HG03575 (cell line): Measurements from ENCODE around the gene EOGT.

Experiments used
- ATAC-seq: cut with Tn5 transposase; IDR thresholded peaks from one replicate; pipeline ENCODE4 v1.9.1; 2021; ENCODE audit not compliant: unreplicated experiment, insufficient number of reproducible peaks, low FRiP score; ENCODE audit errors: extremely low read depth

Gene EOGT

DNA sequence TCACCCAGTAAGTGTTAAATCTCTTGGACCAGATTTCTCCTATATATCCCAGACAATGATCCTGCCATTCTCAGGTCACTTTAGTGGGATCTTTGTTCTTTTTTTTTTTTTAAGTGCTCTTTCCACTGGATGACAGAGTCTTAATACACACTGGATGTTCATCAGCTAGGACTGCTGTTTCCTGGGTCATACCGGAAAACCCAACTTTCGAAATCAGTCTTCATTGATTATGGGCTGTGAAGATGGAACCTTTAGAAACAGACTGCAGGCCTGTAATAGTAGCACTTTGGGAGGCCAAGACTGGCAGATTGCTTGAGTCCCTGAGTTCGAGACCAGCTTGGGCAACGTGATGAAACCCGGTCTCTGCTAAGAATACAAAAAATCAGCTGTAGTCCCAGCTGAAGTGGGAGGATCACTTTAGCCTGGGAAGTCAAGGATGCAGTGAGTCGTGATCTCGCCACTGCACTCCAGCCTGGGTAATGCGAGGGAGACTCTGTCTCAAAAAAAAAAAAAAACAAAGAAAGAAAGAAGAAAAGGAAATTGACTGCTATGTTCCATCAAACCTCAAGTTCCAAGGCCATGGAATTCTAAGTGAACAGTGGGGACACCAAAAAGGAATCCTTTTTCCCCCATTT is 2.3 kb downstream of the EOGT start:
- ATAC-seq, result no peak

GRCh38 chr3:69009559-69010410 is 3.7 kb downstream of the EOGT start:
- no peak for ATAC-seq

DNA sequence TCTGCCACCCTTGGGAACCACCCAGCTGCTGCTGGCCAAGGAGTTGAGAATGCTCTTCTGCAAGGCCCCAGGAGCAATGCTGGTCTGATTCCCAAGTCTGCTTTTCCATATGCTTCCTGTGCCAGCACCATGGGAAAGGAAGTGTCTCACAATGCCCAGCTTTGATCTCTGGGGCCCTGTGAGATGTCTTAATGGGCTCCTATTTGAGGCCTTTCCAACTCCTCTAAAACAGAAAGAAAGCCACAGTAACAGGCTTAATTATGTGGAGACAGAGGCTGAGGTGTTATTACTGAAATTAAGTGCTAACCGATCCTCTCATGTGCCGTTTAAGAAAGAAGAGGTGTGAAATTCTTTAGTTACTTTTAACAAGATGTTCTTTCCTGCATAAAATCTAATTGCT is 4.5 kb downstream of the EOGT start:
- ATAC-seq, result no peak

DNA sequence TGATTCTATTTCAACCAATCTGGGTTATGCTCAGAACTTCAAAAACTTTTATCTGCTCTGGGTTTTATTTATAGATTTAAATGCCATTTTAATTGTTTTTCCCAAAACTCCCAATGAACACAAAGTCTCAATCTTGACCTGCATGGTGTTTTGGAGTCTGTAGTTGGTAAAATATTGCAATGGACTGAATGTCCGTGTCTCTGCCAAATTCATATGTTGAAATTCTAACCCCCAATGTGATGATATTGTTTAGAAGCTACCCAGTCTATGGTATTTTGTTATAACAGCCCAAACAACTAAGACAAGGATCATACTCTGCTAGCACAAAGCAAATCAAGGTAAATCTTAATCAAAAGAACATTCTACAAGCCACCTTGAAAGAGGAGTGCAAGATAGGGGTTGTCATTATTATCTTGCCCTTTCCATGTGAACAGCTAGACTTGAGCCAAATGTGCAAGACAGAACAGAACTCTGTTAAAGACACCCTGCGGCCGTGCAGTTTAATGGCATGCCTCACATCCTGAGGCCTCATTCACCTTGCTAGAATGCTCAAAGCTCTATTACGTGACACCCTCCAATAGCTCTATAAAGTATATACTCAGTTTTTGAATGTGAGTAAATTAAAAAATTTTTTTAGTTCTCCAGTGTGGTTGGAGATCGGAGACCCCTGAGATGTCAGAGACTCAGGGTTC is 7.5 kb downstream of the EOGT start:
- ATAC-seq, result no peak

DNA sequence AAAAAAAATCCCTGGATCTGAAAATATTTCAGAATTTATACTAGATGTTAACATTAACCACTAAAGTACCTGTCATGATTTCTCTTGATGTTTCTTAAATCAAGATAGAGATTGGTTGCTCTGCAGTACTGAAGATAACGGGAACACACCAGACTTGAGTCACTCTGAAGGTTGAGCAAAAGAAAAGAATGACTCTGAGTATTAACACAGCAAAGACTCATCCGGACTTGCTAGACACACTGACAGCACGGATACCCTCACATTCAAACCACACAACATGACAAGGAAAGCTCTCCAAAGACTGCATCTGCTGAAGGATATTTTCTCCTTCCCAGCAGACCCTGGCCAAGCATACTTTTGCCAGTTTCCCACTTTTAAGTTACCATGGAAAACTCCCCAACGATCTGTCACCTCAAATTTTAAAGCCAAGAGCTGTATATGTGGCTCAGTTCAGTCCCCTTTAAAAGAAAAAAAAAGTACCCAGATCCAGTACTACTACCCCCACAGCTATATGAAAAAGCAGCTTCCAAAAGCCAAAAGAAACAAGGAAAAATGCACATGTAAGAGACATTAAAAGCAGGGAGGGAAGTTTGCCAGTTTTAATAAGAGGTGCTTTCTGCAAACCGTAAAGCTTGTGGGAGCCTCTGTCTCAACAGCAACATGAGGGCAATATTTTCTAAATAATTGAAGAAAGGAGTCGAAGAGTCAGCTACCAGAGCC is 8.3 kb downstream of the EOGT start:
- ATAC-seq, result no peak

DNA sequence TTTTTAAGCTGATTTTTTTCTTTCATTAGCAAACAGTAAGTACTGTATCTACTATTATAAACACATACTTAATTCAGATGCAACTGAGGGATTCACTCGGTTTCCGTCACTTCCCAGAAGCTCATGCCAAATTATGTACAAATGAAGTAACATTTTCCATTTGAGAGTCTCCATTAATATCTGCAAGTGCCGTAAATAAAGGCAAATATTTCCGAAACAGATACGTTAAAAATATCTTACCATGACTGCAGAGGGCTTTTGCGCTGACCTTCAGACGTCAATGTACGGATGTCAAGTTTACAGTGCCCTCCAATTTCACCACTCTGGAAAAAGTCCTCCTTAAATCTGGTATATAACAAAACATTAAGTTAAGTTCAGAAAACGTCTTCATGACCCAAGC is 9.3 kb downstream of the EOGT start:
- no peak for ATAC-seq

DNA sequence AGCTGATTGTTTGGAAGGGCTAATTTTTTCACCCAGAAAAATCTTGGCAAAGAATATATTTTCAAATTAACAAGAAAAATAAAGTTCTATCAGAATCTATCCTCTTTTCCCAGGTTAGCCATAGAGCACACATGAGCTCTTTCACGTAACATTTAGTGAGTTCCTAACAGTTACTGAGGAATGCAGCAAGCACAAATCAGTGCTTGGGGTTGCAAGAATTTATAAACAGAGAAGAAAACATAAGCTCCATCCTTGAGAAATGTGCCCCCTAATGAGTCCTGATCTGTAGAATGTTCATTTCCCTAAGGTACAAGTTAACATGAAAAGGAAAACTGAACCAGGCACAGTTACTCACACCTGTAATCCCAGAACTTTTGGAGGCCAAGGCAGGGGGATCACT is 13.9 kb downstream of the EOGT start:
- no peak for ATAC-seq

- no peak for ATAC-seq
These were observed 14.3 kb downstream of the EOGT start for GRCh38 chr3:68999158-68999557.

- ATAC-seq, result no peak
These were observed 15.6 kb downstream of the EOGT start for GRCh38 chr3:68997887-68998286.

DNA sequence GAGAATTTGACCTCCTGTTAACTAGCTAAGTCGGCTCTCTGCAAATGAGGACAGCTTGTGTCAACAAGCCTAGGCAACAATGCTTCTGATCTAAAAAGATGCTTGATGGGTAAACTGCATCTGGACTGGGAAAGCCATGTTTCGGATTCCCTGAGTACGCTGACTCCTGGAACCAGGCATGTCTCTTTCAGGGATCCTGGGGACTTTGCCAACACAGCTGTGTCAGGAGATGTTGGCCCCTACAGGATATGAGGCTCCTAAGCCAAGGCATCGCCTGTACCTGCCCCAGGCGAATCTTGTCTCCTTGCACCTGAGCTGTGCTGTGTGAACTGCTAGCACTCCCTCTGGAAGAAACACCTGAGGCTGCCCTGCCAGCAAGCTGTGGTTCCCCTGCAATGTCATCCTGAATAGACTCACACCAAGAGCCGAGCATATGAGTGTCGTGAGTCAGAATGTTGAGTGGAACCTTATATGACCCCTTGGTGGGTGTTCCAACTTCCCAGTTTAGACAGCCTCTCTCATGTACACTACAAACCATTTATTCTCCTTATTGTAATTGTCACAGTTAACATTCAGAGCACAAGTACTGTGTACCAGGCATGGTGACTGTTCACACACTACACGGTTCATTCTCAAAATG is 17.0 kb downstream of the EOGT start:
- ATAC-seq, result no peak

GRCh38 chr3:68988740-68989139 is 24.7 kb downstream of the EOGT start:
- no peak for ATAC-seq

DNA sequence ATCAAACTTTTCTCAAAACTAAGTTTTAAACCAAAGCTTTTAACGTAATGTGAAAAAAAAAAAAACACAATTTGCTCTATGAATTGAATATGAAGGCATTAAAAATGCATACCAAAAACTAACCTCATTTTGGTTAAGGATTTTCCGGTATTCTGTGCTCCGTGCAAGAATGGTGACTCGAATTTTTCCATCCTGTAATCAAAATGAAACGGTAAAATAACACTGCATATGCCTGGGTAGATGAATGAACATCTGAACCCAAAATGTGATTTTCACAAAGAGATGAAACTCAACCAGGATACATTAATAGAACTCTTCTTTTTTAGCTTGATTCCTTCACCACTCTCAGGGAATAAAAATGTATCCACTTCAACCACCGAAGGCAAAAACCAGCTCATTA is 26.2 kb downstream of the EOGT start:
- ATAC-seq, result no peak

DNA sequence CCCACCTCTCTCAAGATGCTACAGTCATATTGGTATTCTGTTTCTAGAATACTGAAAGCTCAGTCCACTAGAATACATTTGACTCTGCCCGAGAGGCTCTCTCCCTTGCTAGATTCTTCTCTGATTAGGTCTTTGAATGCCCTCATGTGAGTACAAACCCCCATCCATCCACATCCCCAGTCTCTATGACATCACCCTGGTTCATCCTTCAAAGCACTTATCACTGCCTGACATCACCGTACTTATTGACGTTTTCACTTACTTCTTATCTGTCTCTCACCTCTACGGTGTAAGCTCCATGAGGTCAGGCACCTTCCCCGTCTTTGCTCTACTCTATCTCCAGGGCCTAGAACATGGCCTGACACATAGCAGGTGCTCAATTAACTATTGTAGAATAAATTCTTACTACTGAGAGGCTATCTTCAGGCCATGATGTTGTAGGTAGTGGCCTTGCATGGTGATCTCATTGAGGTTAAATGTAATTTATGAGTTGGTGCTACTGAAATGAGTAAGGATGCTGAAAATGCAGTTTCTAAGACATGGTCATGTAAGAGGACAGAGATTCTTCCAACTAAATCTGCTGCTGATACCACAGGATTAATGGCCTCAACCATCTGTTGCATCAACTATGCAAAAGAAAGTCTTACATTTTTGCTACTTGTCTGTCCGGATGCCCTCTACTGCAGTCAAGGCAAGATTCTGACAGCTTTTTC is 26.8 kb downstream of the EOGT start:
- no peak for ATAC-seq

DNA sequence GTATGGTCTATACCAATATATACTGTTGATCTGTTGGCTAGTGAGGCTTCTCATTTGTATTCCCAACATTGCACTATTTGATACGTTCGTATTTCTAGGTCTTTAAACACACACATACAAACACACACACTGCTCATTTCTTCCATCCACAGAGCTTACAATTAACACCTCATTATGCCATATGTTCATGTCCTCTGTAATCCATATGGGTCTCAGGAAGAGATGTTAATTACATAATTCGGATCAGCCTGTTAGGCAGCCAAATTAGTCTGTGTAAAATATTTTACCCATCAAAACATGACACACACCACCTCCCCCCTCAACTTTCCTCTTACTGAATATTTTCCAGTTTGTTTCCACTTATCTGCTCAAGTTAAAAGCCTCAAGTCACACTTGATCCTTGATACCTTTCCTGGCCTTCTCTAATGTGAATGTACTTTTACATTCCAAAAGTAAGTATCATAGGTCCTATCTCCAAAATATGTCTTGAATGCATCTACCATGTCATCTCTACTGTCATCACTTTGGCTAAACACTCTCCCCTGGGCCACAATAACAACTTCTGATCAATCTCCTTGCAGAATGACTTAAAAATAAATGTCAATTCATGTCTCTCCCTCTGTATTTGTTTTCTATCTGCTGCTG is 28.2 kb downstream of the EOGT start:
- no peak for ATAC-seq

GRCh38 chr3:68984011-68984530 is 29.4 kb downstream of the EOGT start:
- ATAC-seq, result no peak

DNA sequence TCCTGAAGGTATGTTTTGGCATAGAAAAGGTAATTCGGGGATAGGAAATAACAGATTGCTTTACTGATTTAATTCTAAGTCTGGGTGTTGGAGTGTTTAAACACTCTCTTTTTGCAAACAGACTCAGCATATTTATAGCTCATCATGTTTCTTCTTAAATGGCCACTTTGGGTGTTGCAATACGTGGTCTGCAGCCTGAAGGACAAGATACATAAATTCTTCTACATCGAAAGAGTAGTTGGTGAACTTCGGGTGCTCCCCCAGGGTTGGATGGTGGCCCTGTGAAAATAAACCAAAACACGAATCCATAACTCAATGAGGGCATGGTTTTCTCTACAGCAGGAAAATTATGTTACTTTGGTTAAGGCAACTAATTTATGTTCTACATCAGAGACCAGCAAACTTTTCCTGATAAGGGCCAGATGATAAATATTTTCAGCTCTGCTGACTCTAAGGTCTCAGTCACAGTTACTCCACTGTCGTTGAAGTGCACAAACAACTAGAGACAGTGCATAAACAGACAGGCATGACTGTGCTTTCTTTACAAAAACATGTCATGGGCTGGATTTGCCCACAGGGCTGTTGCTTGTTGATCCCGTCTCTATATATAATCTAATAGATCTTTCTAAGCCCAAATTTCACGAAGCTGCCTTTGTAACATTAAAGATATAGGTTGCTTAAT is 35.9 kb downstream of the EOGT start:
- ATAC-seq, result no peak

DNA sequence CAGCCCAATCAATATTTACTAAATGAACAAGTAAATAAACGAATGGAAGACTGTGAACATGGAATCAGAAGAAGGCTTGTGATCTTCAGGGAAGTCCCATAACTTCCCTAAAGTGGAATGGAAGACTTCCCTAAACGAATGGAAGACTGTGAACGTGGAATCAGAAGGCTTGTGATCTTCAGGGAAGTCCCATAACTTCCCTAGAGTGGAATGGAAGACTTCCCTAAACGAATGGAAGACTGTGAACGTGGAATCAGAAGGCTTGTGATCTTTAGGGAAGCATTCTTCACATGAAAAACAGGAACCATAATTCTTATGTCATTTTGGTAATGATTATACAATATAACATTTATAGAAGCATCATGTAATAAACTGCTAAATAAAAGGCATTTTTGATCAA is 38.8 kb downstream of the EOGT start:
- no peak for ATAC-seq
